Neural crest cell (in vitro differentiated cells): ENCODE results near the gene THRB. TPM values are rescaled to one million over a fixed set of nuclear protein-coding genes. Genes with fewer than 3 reads are reported as not detected.

Experiments
- DNase-seq: peaks from one replicate; pipeline ENCODE4 v3.0.0; 2021; ENCODE audit warnings: low read depth, mixed read lengths, low spot score
- H3K27ac Mint-ChIP-seq: one replicate; pipeline ENCODE4 v1.8.0; 2021; ENCODE audit warnings: mild to moderate bottlenecking, mixed read lengths; ENCODE audit not compliant: unreplicated experiment
- H3K27me3 Mint-ChIP-seq: 2 replicates; pipeline ENCODE4 v1.8.0; 2021; ENCODE audit warnings: low read depth, mild to moderate bottlenecking, mixed read lengths
- H3K36me3 Mint-ChIP-seq: 2 replicates; pipeline ENCODE4 v1.8.0; 2021; ENCODE audit warnings: low read depth, mild to moderate bottlenecking, mixed read lengths
- H3K4me1 Mint-ChIP-seq: 2 replicates; pipeline ENCODE4 v1.8.0; 2021; ENCODE audit warnings: mixed read lengths
- H3K4me3 Mint-ChIP-seq: one replicate; pipeline ENCODE4 v1.8.0; 2021; ENCODE audit warnings: mild to moderate bottlenecking, mixed read lengths
- H3K9me3 Mint-ChIP-seq: 2 replicates; pipeline ENCODE4 v1.8.0; 2021; ENCODE audit warnings: mixed read lengths
- total RNA-seq: library from RNA; stranded (reverse); gene quantifications from 2 replicates; pipeline ENCODE4 v1.2.1, GENCODE V29; 2021
- TF ChIP-seq, protein P1 (sequence below): fragments of 200-600 bp; sonication (generic); conservative IDR thresholded peaks from 2 replicates; pipeline ENCODE4 v1.5.0; 2021; ENCODE audit warnings: antibody characterized with exemption, mild to moderate bottlenecking

THRB gene
- total RNA-seq, 1 donor from 2014 or later, result 0.65 TPM

DNA sequence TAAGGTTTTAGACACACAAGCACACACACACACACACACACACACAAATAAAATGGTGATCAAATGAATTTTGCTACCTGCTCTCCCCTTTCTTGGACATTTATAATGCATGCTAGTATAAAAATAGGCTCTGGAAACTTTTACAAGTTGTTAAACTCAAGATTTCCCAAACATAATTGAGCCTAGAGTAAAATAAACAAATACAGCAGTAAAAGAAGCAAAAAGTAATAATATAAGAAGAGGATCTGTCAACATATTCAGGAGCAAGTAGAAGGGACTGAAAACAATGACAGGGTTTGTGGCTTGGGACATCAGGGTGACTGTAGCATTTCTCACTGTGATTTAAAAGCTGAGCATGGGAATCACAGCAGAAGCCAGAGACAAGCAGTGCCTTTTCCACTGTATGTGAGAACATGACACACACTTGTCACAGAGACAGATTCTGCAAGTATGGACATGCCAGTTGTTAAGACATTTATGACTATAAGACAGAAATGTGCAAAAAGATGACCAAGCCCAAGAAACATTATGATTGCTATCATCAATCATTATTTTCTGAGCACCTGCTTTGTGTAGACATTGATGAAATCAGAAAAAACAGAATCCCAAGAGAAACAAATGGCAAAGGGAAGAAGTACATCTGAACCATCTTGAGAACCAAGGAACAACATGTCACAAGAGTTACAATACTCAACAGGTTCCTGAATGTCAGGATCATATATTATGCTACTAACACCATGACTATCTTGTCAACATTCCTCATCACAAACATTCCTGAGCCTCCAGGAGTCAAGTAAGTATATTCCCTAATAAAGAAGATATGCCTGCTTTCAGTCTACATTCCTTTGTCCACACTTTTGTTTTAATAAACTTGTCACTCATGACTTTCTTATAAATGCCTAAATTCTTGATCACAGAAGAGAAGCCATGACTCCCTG, 7.1 kb downstream of the THRB start:
- H3K9me3 Mint-ChIP-seq, result no peaks in the 10 kb centered on the region
- DNase-seq, result no peak
- peaks cover 53% of the 10 kb centered on the region for H3K27me3 Mint-ChIP-seq
- H3K4me1 Mint-ChIP-seq, result no peaks in the 10 kb centered on the region
- TF ChIP-seq, protein P1, sequence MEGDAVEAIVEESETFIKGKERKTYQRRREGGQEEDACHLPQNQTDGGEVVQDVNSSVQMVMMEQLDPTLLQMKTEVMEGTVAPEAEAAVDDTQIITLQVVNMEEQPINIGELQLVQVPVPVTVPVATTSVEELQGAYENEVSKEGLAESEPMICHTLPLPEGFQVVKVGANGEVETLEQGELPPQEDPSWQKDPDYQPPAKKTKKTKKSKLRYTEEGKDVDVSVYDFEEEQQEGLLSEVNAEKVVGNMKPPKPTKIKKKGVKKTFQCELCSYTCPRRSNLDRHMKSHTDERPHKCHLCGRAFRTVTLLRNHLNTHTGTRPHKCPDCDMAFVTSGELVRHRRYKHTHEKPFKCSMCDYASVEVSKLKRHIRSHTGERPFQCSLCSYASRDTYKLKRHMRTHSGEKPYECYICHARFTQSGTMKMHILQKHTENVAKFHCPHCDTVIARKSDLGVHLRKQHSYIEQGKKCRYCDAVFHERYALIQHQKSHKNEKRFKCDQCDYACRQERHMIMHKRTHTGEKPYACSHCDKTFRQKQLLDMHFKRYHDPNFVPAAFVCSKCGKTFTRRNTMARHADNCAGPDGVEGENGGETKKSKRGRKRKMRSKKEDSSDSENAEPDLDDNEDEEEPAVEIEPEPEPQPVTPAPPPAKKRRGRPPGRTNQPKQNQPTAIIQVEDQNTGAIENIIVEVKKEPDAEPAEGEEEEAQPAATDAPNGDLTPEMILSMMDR, result no peak
- H3K4me3 Mint-ChIP-seq, result no peak overlapping the region
- H3K36me3 Mint-ChIP-seq, result no peaks in the 10 kb centered on the region
- H3K27ac Mint-ChIP-seq, result no peak overlapping the region

DNA sequence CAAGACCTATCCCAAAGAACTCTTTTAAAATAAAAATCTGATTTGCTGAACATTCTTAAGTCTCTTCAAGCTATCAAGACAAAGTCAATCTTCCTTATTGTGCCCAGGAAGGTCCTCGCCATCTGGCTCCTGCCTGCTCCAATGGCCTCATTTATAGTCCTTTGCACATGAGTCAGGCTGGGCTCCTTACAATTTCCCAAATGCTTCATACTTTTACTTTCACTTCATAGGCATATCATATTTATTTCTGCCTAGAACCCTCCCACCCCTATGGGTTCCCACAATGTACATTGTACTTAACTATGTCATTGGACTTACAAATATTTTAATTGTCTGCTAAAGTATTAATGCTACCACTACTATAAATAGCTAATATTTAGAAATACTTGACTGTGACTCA, 9.1 kb downstream of the THRB start:
- no peaks in the 10 kb centered on the region for H3K36me3 Mint-ChIP-seq
- no peak overlapping the region for H3K27ac Mint-ChIP-seq
- H3K27me3 Mint-ChIP-seq, result peaks cover 34% of the 10 kb centered on the region
- no peaks in the 10 kb centered on the region for H3K4me1 Mint-ChIP-seq
- H3K9me3 Mint-ChIP-seq, result no peaks in the 10 kb centered on the region
- H3K4me3 Mint-ChIP-seq, result no peak overlapping the region
- TF ChIP-seq, protein P1, result no peak
- DNase-seq, result no peak

DNA sequence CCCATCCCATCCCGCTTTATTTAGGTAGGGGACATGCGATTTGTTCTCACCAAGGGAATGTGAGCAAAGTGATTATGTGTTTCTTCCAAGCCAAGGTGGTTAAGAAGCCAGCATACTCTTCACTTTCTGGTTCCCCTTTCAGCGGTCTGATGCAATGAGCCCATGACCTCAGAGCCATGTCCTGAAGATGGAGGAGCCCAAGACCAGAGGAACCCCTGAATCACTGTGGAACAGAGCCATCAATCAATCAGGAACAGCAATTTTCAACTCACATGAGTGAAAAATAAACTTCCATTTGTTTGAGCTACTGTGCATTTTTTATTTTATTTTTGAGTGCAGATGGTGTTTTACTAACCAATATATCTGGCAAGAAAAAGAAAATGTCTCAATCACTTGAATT, 10.8 kb downstream of the THRB start:
- Mint-ChIP-seq H3K4me3 (no peak overlapping the region), H3K36me3 (no peaks in the 10 kb centered on the region), H3K27me3 (peaks cover 22% of the 10 kb centered on the region), H3K27ac (no peak overlapping the region), H3K4me1 (no peaks in the 10 kb centered on the region), H3K9me3 (no peaks in the 10 kb centered on the region)
- TF ChIP-seq, protein P1, result no peak
- no peak for DNase-seq

DNA sequence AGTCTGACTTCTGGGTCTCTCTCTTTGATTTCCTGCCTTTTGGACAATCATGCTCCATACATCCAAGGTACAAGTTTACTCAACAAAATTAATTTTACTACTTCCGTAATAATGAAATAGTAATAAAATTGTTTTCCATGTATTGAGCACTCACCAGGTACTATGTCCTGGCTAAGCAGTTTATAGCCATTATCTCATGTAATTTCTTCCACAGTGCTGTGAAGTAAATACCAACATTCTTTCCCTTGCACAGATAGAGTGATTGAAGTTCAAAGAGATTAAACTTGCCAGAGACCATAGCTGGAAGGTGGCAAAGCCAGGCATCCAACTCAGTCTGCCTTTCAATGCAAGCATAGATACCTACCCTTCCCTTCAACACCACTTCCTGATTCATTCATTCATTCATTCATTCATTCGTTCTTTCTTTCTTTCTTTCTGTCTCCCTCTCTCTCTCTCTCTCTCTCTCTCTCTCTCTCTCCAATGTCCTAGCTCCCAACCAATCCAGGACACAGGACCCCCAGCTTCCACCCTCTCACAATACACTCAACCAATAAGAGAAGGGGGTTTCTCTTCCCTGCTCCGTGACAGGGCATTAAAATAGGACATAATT, 12.4 kb downstream of the THRB start:
- H3K9me3 Mint-ChIP-seq, result peaks cover 3% of the 10 kb centered on the region

DNA sequence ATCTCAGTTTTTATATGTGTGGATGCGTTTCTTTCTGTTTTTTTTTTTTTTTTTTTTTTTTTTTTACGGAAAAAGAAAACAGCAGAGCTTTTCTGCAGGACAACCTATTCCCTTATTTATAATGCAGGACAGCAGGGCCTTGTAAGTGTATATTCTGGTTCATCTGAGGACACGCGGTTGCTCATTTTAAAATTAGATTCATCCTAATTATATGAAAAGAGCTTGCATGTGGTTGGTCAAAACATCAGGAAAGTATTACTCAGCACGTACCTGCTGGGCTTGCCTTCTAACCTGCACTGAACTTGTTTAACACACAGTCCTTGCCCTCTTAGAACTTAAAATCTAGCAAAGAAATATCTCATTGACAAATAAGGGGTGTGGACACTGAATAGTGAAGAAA, 13.5 kb downstream of the THRB start:
- Mint-ChIP-seq H3K4me1 (no peaks in the 10 kb centered on the region), H3K27ac (no peak overlapping the region), H3K9me3 (peaks cover 3% of the 10 kb centered on the region), H3K36me3 (no peaks in the 10 kb centered on the region), H3K27me3 (peaks cover 13% of the 10 kb centered on the region), H3K4me3 (no peak overlapping the region)
- no peak for DNase-seq
- TF ChIP-seq, protein P1, result no peak

More for the DNA sequence above, 12.4 kb downstream of the THRB start:
- TF ChIP-seq, protein P1, result no peak
- Mint-ChIP-seq H3K36me3 (no peaks in the 10 kb centered on the region), H3K27me3 (peaks cover 17% of the 10 kb centered on the region), H3K4me1 (no peaks in the 10 kb centered on the region), H3K27ac (no peak overlapping the region), H3K4me3 (no peak overlapping the region)
- DNase-seq, result no peak
